K562 (cell line): Measurements from ENCODE around the gene NKIRAS1. TPM values are rescaled to one million over a fixed set of nuclear protein-coding genes. Genes with fewer than 3 reads are reported as not detected.

ENCODE experiments used
- ATAC-seq: fragments of 200-7000 bp; cut with Tn5 transposase; 3 replicates; pipeline ENCODE4 v1.9.1; 2020; ENCODE audit warnings: moderate library complexity
- BruUV-seq: library from RNA; stranded (reverse); fragments of 400-500 nt; replicated peaks from 2 replicates; lab custom pipeline; 2021; lab: Mats Ljungman, UMichigan
- CTCF ChIA-PET: fragments of 300-600 bp; formaldehyde crosslinking; extraction: SDS; loops from one replicate; lab custom pipeline; 2021; ENCODE audit warnings: low intra/inter-chr PET ratio; lab: Yijun Ruan, JAX
- POLR2A ChIA-PET: fragments of 300-600, 350-650 bp; sonication (Branson Sonifier 250); formaldehyde crosslinking; extraction: SDS; loops from one replicate; lab custom pipeline; 2021; ENCODE audit warnings: antibody characterized with exemption, inconsistent platforms; lab: Yijun Ruan, JAX
- DNase-seq, 4 experiments: peaks; one replicate each; pipeline versions ENCODE4 v3.0.0 to v3.0.0-alpha.2; 2011 to 2018; ENCODE audit warnings: low spot score in 3 of 4, mixed read lengths in 3 of 4; ENCODE audit errors: extremely low read depth in 1 of 4
- FAIRE-seq: peaks from 2 replicates; lab custom pipeline; 2011; peaks lifted over from hg19 to GRCh38; lab: Jason Lieb, UNC
- H2AFZ ChIP-seq: 2 replicates; pipeline ENCODE4 v1.6.0; 2011; ENCODE audit warnings: low read depth, low read length, control low read depth, inconsistent platforms
- H3K27ac ChIP-seq: fragments of 200-600 bp; 3 replicates; pipeline ENCODE4 v1.8.0; 2011; ENCODE audit warnings: low read depth, mild to moderate bottlenecking, control low read depth, inconsistent platforms, low read length, moderate library complexity, mixed read lengths; ENCODE audit errors: extremely low read depth
- H3K27me3 ChIP-seq, 2 experiments: fragments of 300-600 bp in 1 of 2; 2 replicates in 1 of 2; 3 replicates in 1 of 2; pipeline versions ENCODE4 v1.6.0 to v1.8.0; 2011; ENCODE audit warnings: inconsistent platforms in 2 of 2, low read length in 2 of 2, mild to moderate bottlenecking in 1 of 2, mixed read lengths in 1 of 2, moderate library complexity in 1 of 2; ENCODE audit not compliant: control insufficient read depth in 2 of 2, insufficient read depth in 2 of 2
- H3K36me3 ChIP-seq: fragments of 300-600 bp; 3 replicates; pipeline ENCODE4 v1.8.0; 2011; ENCODE audit warnings: mild to moderate bottlenecking, low read length, inconsistent platforms; ENCODE audit not compliant: control insufficient read depth, insufficient read depth
- H3K4me1 ChIP-seq, 2 experiments: fragments of 200-600 bp in 1 of 2; replicated peaks in 1 of 2; 2 replicates in 1 of 2; 3 replicates in 1 of 2; pipeline versions ENCODE4 v1.5.1 to v1.8.0; 2011; ENCODE audit warnings: inconsistent platforms in 2 of 2, low read length in 2 of 2, mild to moderate bottlenecking in 1 of 2, mixed read lengths in 1 of 2, moderate library complexity in 1 of 2; ENCODE audit not compliant: control insufficient read depth in 2 of 2, insufficient read depth in 2 of 2
- H3K4me2 ChIP-seq: 2 replicates; pipeline ENCODE4 v1.6.1; 2011; ENCODE audit warnings: low read length, control low read depth, inconsistent platforms, mixed read lengths; ENCODE audit not compliant: insufficient read depth
- H3K4me3 ChIP-seq: fragments of 200-600 bp; sonication (generic), shearing (Covaris generic); 2 replicates; pipeline ENCODE4 v1.5.1; 2016; ENCODE audit warnings: control low read depth, inconsistent platforms
- H3K79me2 ChIP-seq: fragments of 200-600 bp; 3 replicates; pipeline ENCODE4 v1.8.0; 2011; ENCODE audit warnings: low read length, inconsistent platforms; ENCODE audit not compliant: control insufficient read depth, insufficient read depth
- H3K9ac ChIP-seq, 2 experiments: 2 replicates each; pipeline versions ENCODE4 v1.6.0 to v1.6.1; 2011; ENCODE audit warnings: low read depth in 2 of 2, low read length in 2 of 2, control low read depth in 1 of 2, inconsistent platforms in 1 of 2, mild to moderate bottlenecking in 1 of 2, mixed read lengths in 1 of 2; ENCODE audit not compliant: insufficient read depth in 1 of 2
- H3K9me1 ChIP-seq: one replicate; pipeline ENCODE4 v1.6.0; 2011; ENCODE audit warnings: inconsistent platforms, mild to moderate bottlenecking, low read length, moderate library complexity; ENCODE audit not compliant: control insufficient read depth, insufficient read depth
- H3K9me3 ChIP-seq: replicated peaks from 2 replicates; pipeline ENCODE4 v1.5.1; 2011; ENCODE audit warnings: low read depth, low read length, inconsistent platforms; ENCODE audit not compliant: control insufficient read depth, insufficient read depth
- H4K20me1 ChIP-seq: replicated peaks from 2 replicates; pipeline ENCODE4 v1.6.1; 2011; ENCODE audit warnings: low read length, inconsistent platforms, mixed read lengths; ENCODE audit not compliant: control insufficient read depth, insufficient read depth
- EZH2 ChIP-seq: IDR thresholded peaks from 2 replicates; pipeline ENCODE4 v1.6.1; 2012; ENCODE audit warnings: low read depth, mild to moderate bottlenecking, inconsistent platforms, low read length, borderline replicate concordance
- HNRNPLL ChIP-seq: fragments of 200-400 bp; formaldehyde crosslinking; IDR thresholded peaks from 2 replicates; pipeline ENCODE4 v1.6.1; 2017; ENCODE audit warnings: low read length, low read depth, mild to moderate bottlenecking; ENCODE audit not compliant: poor library complexity, severe bottlenecking
- PCBP1 ChIP-seq: fragments of 200-400 bp; formaldehyde crosslinking; IDR thresholded peaks from 2 replicates; pipeline ENCODE4 v1.6.1; 2018; ENCODE audit warnings: mild to moderate bottlenecking, low read depth, low read length; ENCODE audit not compliant: poor library complexity, severe bottlenecking
- SIN3B ChIP-seq: fragments of 450-650 bp; IDR thresholded peaks from 2 replicates; pipeline ENCODE4 v1.6.1; 2017; ENCODE audit warnings: low read depth, mild to moderate bottlenecking, moderate library complexity
- ZNF57 ChIP-seq: fragments of 450-650 bp; formaldehyde crosslinking; IDR thresholded peaks from 2 replicates; pipeline ENCODE4 v1.4.0; 2020; ENCODE audit warnings: mild to moderate bottlenecking, moderate library complexity
- WGBS: fragments of 100-300 bp; shearing (Covaris generic); methylation state at CpG from one replicate; pipeline ENCODE4 v1.1.6; 2016; ENCODE audit warnings: low coverage, mixed read lengths; ENCODE audit not compliant: insufficient coverage; ENCODE audit errors: missing lambda C conversion rate; 5-methylcytosine and 5-hydroxymethylcytosine counted together
- in situ Hi-C: fragments of 300-500 bp; cut with MboI; formaldehyde crosslinking; loops from 4 replicates; pipeline ENCODE4 v1.15.0; 2018; ENCODE audit warnings: inconsistent platforms, mixed read lengths
- intact Hi-C: fragments of 100-400 bp; cut with micrococcal nuclease; formaldehyde crosslinking; loops from 2 replicates; pipeline ENCODE4 v1.14.2; 2022
- polyA plus RNA-seq, 8 experiments: library from polyadenylated mRNA; depleted of rRNA in 4 of 8; stranded (reverse) in 5 of 8; unstranded in 3 of 8; fragments of >200 nt; fragmentation: Nextera tagmentation in 2 of 8; fragmentation: Illumina TruSeq in 1 of 8; extraction: Ambion mirVana in 2 of 8; extraction: Trizol in 1 of 8; gene quantifications; 2 replicates each; pipeline versions ENCODE4 v1.2.1 to v1.2.3, GENCODE V29; 2011 to 2014; ENCODE audit warnings: inconsistent platforms in 1 of 8, missing spikeins in 1 of 8
- total RNA-seq, 7 experiments: library from RNA; depleted of rRNA in 6 of 7; stranded (reverse); fragments of >200 nt in 6 of 7; fragmentation: Illumina TruSeq in 2 of 7; extraction: Trizol in 2 of 7; gene quantifications; 2 replicates each; pipeline versions ENCODE4 v1.2.1 to v1.2.3, GENCODE V29; 2011 to 2021; ENCODE audit warnings: low replicate concordance in 1 of 7
- TF ChIP-seq, protein P1 (sequence below): fragments of 450-650 bp; IDR thresholded peaks from 2 replicates; pipeline ENCODE4 v1.6.1; 2016; ENCODE audit warnings: antibody characterized with exemption
- TF ChIP-seq, protein P2 (sequence below): fragments of 450-650 bp; IDR thresholded peaks from 2 replicates; pipeline ENCODE4 v1.6.1; 2016; ENCODE audit warnings: mild to moderate bottlenecking
- TF ChIP-seq, protein P3 (sequence below): fragments of 250-450 bp; sonication (Bioruptor Pico); IDR thresholded peaks from 2 replicates; pipeline ENCODE4 v1.5.0; 2021
- TF ChIP-seq, protein P4 (sequence below): fragments of 450-650 bp; IDR thresholded peaks from 2 replicates; pipeline ENCODE4 v1.7.1; 2018; ENCODE audit warnings: mild to moderate bottlenecking, low read depth; ENCODE audit not compliant: partially characterized antibody
- TF ChIP-seq, protein P5 (sequence below), 2 experiments: fragments of 250-450 bp in 1 of 2; fragments of 450-650 bp in 1 of 2; sonication (Bioruptor Pico) in 1 of 2; IDR thresholded peaks; 2 replicates each; pipeline versions ENCODE4 v1.6.1 to v1.8.0; 2016 to 2021; ENCODE audit warnings: mild to moderate bottlenecking in 2 of 2, moderate library complexity in 2 of 2, missing compliant biosample characterization in 1 of 2, missing genetic modification characterization in 1 of 2

Gene NKIRAS1
- total and polyA plus RNA-seq, 9 of the 15 experiments (the other 6 are each of a cell fraction or from before 2014, with no cell fraction given): 5.1 to 10.3 (median 6.3) TPM

DNA sequence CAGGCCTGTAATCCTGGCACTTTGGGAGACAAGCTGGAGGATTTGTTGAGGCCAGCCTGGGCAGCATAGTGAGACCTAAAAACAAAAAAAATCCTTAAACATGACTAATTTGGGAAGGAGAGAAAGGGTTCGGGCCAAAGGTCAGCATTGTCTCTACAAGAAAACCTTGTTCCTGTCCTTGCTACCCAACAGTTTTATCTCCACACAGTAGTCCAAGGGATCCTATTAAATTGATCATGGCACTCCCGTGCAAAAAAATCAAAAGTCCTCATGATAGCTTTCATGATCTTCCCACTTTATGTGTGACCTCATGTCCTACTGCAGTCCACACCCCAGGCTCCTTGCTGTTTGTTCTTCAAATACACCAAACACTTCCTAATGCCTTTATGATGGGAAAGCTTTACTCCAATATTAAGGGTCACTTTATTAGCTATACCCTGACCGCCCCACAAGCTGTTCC lies 4.3 kb upstream of the NKIRAS1 start:
- Histone ChIP-seq H3K4me3 (no peak overlapping the region), H3K27ac (no peak overlapping the region; the same call in 2 of the 3 replicates), H2AFZ (no peak overlapping the region), H3K79me2 (peaks cover 42% of the 10 kb centered on the region), H4K20me1 (peaks cover 22% of the 10 kb centered on the region), H3K9me1 (no peaks in the 10 kb centered on the region), H3K4me1 (peaks cover 9 to 21% of the 10 kb centered on the region in 2 experiments), H3K9ac (no peak overlapping the region), H3K27me3 (no peaks in the 10 kb centered on the region), H3K36me3 (peaks cover 39% of the 10 kb centered on the region), H3K4me2 (no peak overlapping the region), H3K9me3 (no peaks in the 10 kb centered on the region)
- ChIA-PET POLR2A (interaction anchor here (1.1 to 7.1 kb wide), 6 partner anchors 8 to 146 kb away, joined by 3 to 165 read pairs (median 6); no protein-coding TSS in a partner anchor), CTCF (no interaction called here)
- BruUV-seq: no TSS peak
- no peak for ATAC-seq
- peak in 1 of 4 experiments; percentile 41 for DNase-seq
- FAIRE-seq: no peak
- 66% methylated on average over 3 of the region's 3 CpGs for WGBS
- intact Hi-C loops: no loop called here
- in situ Hi-C loops: no loop called here
- TF ChIP-seq, protein P1, sequence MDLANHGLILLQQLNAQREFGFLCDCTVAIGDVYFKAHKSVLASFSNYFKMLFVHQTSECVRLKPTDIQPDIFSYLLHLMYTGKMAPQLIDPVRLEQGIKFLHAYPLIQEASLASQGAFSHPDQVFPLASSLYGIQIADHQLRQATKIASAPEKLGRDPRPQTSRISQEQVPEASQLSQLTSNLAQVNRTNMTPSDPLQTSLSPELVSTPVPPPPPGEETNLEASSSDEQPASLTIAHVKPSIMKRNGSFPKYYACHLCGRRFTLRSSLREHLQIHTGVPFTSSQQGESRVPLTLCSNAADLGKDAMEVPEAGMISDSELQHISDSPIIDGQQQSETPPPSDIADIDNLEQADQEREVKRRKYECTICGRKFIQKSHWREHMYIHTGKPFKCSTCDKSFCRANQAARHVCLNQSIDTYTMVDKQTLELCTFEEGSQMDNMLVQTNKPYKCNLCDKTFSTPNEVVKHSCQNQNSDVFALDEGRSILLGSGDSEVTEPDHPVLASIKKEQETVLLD: no peak
- no peak for TF ChIP-seq PCBP1
- TF ChIP-seq, protein P2, sequence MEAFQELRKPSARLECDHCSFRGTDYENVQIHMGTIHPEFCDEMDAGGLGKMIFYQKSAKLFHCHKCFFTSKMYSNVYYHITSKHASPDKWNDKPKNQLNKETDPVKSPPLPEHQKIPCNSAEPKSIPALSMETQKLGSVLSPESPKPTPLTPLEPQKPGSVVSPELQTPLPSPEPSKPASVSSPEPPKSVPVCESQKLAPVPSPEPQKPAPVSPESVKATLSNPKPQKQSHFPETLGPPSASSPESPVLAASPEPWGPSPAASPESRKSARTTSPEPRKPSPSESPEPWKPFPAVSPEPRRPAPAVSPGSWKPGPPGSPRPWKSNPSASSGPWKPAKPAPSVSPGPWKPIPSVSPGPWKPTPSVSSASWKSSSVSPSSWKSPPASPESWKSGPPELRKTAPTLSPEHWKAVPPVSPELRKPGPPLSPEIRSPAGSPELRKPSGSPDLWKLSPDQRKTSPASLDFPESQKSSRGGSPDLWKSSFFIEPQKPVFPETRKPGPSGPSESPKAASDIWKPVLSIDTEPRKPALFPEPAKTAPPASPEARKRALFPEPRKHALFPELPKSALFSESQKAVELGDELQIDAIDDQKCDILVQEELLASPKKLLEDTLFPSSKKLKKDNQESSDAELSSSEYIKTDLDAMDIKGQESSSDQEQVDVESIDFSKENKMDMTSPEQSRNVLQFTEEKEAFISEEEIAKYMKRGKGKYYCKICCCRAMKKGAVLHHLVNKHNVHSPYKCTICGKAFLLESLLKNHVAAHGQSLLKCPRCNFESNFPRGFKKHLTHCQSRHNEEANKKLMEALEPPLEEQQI: no peak
- TF ChIP-seq ZNF57 (CRISPR knock-in tag): 0 out of 2 replicates have a peak, but pooled peaks have one; percentile 59
- TF ChIP-seq, protein P3, sequence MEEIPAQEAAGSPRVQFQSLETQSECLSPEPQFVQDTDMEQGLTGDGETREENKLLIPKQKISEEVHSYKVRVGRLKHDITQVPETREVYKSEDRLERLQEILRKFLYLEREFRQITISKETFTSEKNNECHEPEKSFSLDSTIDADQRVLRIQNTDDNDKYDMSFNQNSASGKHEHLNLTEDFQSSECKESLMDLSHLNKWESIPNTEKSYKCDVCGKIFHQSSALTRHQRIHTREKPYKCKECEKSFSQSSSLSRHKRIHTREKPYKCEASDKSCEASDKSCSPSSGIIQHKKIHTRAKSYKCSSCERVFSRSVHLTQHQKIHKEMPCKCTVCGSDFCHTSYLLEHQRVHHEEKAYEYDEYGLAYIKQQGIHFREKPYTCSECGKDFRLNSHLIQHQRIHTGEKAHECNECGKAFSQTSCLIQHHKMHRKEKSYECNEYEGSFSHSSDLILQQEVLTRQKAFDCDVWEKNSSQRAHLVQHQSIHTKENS (CRISPR knock-in tag): peak; percentile 48; the same call in 1 of the 2 replicates
- no peak for TF ChIP-seq HNRNPLL
- no peak for TF ChIP-seq SIN3B
- no peak for TF ChIP-seq EZH2
- TF ChIP-seq, protein P4, sequence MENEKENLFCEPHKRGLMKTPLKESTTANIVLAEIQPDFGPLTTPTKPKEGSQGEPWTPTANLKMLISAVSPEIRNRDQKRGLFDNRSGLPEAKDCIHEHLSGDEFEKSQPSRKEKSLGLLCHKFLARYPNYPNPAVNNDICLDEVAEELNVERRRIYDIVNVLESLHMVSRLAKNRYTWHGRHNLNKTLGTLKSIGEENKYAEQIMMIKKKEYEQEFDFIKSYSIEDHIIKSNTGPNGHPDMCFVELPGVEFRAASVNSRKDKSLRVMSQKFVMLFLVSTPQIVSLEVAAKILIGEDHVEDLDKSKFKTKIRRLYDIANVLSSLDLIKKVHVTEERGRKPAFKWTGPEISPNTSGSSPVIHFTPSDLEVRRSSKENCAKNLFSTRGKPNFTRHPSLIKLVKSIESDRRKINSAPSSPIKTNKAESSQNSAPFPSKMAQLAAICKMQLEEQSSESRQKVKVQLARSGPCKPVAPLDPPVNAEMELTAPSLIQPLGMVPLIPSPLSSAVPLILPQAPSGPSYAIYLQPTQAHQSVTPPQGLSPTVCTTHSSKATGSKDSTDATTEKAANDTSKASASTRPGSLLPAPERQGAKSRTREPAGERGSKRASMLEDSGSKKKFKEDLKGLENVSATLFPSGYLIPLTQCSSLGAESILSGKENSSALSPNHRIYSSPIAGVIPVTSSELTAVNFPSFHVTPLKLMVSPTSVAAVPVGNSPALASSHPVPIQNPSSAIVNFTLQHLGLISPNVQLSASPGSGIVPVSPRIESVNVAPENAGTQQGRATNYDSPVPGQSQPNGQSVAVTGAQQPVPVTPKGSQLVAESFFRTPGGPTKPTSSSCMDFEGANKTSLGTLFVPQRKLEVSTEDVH: peak; percentile 50
- TF ChIP-seq, protein P5, sequence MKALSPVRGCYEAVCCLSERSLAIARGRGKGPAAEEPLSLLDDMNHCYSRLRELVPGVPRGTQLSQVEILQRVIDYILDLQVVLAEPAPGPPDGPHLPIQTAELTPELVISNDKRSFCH (CRISPR knock-in tag; IDR thresholded peaks at IDR 0.05): no peak
- TF ChIP-seq, protein P5 (tag; IDR thresholded peaks at IDR 0.05): no peak
